ENCODE results near the gene NVL.

GRCh38 chr1:224273641-224274040 is 56.3 kb downstream of the NVL start:
- TF ChIP-seq RAD21 (IDR thresholded peaks at IDR 0.05; ENCODE audit: low read depth) = no peak
- no peak for TF ChIP-seq EZH2phosphoT487 (IDR thresholded peaks at IDR 0.05; ENCODE audit: borderline replicate concordance)
- TF ChIP-seq CTCF (IDR thresholded peaks at IDR 0.05 in 2 of 3, conservative IDR thresholded peaks at IDR 0.05 in 1 of 3; ENCODE audit: borderline replicate concordance in 1 of 3, insufficient read depth in 1 of 3, low read depth in 2 of 3, low read length in 2 of 3) = no peak
- TF ChIP-seq POLR2A (IDR thresholded peaks at IDR 0.05; ENCODE audit: borderline replicate concordance, extremely low read depth, insufficient read depth, insufficient read length) = no peak
- TF ChIP-seq EZH2 (IDR thresholded peaks at IDR 0.05) = no peak
- no peak for TF ChIP-seq JUND (IDR thresholded peaks at IDR 0.05)
- no peak for TF ChIP-seq REST (IDR thresholded peaks at IDR 0.05; ENCODE audit: low read depth)
- no peak for TF ChIP-seq CBX3 (IDR thresholded peaks at IDR 0.05; ENCODE audit: low read depth)
- TF ChIP-seq SIN3A (IDR thresholded peaks at IDR 0.05; ENCODE audit: low read depth) = no peak
- TF ChIP-seq YY1 (IDR thresholded peaks at IDR 0.05; ENCODE audit: extremely low read depth, insufficient replicate concordance, low read depth, low read length) = no peak
- TF ChIP-seq SP1 (IDR thresholded peaks at IDR 0.05; ENCODE audit: low read depth) = no peak

Data from HCT116 (cell line).